Neural progenitor cell (in vitro differentiated cells): ENCODE results near the gene IPO13. TPM values are rescaled to one million over a fixed set of nuclear protein-coding genes. Genes with fewer than 3 reads are reported as not detected.

ENCODE experiments used
- DNase-seq: peaks from one replicate; pipeline ENCODE4 v3.0.0-alpha.2; 2016; ENCODE audit warnings: low spot score
- H2AFZ ChIP-seq: fragments of 200-600 bp; sonication (generic); replicated peaks from 2 replicates; pipeline ENCODE4 v1.6.1; 2016; ENCODE audit warnings: antibody characterized with exemption
- H3F3A ChIP-seq: fragments of 200-600 bp; sonication (generic); 2 replicates; pipeline ENCODE4 v1.6.1; 2016; ENCODE audit warnings: antibody characterized with exemption, low read depth
- H3K27ac ChIP-seq: fragments of 200-600 bp; sonication (generic); 2 replicates; pipeline ENCODE4 v1.5.1; 2016; ENCODE audit warnings: mild to moderate bottlenecking
- H3K27me3 ChIP-seq: fragments of 200-600 bp; sonication (generic); 2 replicates; pipeline ENCODE4 v1.6.1; 2016; ENCODE audit warnings: mild to moderate bottlenecking, moderate library complexity
- H3K36me3 ChIP-seq: fragments of 200-600 bp; sonication (generic); 2 replicates; pipeline ENCODE4 v1.5.1; 2016
- H3K4me1 ChIP-seq: fragments of 200-600 bp; sonication (generic); 2 replicates; pipeline ENCODE4 v1.6.1; 2016; ENCODE audit warnings: mixed run types
- H3K4me2 ChIP-seq: fragments of 200-600 bp; sonication (generic); 2 replicates; pipeline ENCODE4 v1.6.1; 2016
- H3K4me3 ChIP-seq: fragments of 200-600 bp; sonication (generic); 2 replicates; pipeline ENCODE4 v1.5.1; 2016
- H3K79me2 ChIP-seq: fragments of 200-600 bp; sonication (generic); 2 replicates; pipeline ENCODE4 v1.6.1; 2016; ENCODE audit warnings: low read depth
- H3K9ac ChIP-seq: fragments of 200-600 bp; sonication (generic); 2 replicates; pipeline ENCODE4 v1.6.1; 2016
- H3K9me3 ChIP-seq: fragments of 200-600 bp; sonication (generic); 2 replicates; pipeline ENCODE4 v1.5.1; 2016; ENCODE audit warnings: low read depth
- H4K20me1 ChIP-seq: fragments of 200-600 bp; sonication (generic); 2 replicates; pipeline ENCODE4 v1.6.1; 2016; ENCODE audit warnings: low read depth
- H3K27ac Mint-ChIP-seq: 3 replicates; pipeline ENCODE4 v1.8.0; 2021; ENCODE audit warnings: mixed read lengths
- H3K27me3 Mint-ChIP-seq: 2 replicates; pipeline ENCODE4 v1.8.0; 2022; ENCODE audit warnings: low read depth, mild to moderate bottlenecking, inconsistent platforms, moderate library complexity, mixed read lengths; ENCODE audit not compliant: insufficient read depth
- H3K36me3 Mint-ChIP-seq: 3 replicates; pipeline ENCODE4 v1.8.0; 2021; ENCODE audit warnings: mixed read lengths
- H3K4me1 Mint-ChIP-seq: 3 replicates; pipeline ENCODE4 v1.8.0; 2021; ENCODE audit warnings: mixed read lengths
- H3K4me3 Mint-ChIP-seq: 3 replicates; pipeline ENCODE4 v1.8.0; 2021; ENCODE audit warnings: mild to moderate bottlenecking, moderate library complexity, mixed read lengths
- H3K9me3 Mint-ChIP-seq: 3 replicates; pipeline ENCODE4 v1.8.0; 2020; ENCODE audit warnings: mixed read lengths
- CTCF ChIP-seq: fragments of 200-600 bp; sonication (generic); IDR thresholded peaks from 2 replicates; pipeline ENCODE4 v1.5.1; 2017; ENCODE audit warnings: antibody characterized with exemption, mild to moderate bottlenecking
- EZH2 ChIP-seq: fragments of 200-600 bp; sonication (generic); IDR thresholded peaks from 2 replicates; pipeline ENCODE4 v1.6.1; 2017; ENCODE audit warnings: antibody characterized with exemption, mild to moderate bottlenecking, moderate library complexity
- EZH2phosphoT487 ChIP-seq: fragments of 200-600 bp; sonication (generic); IDR thresholded peaks from 2 replicates; pipeline ENCODE4 v1.6.1; 2017; ENCODE audit warnings: antibody characterized with exemption
- total RNA-seq: library from RNA; depleted of rRNA; stranded (reverse); fragments of >200 nt; gene quantifications from 2 replicates; pipeline ENCODE4 v1.2.3, GENCODE V29; 2015; ENCODE audit warnings: low replicate concordance

The IPO13 gene
- total RNA-seq, 1 donor from 2014 or later, result 7.2 TPM

GRCh38 chr1:43982241-43982640, 35.5 kb downstream of the IPO13 start:
- H3K4me1 Mint-ChIP-seq, result peaks cover 33% of the 10 kb centered on the region
- Histone ChIP-seq H3K4me2 (no peak overlapping the region), H3K27ac (no peak overlapping the region), H3K79me2 (peaks cover 15% of the 10 kb centered on the region), H3K4me3 (no peak overlapping the region), H4K20me1 (peaks cover 19% of the 10 kb centered on the region), H3F3A (peaks cover 21% of the 10 kb centered on the region), H3K4me1 (peaks cover 5% of the 10 kb centered on the region), H3K9ac (no peak overlapping the region), H2AFZ (no peak overlapping the region), H3K9me3 (no peaks in the 10 kb centered on the region), H3K27me3 (no peaks in the 10 kb centered on the region), H3K36me3 (no peaks in the 10 kb centered on the region)
- DNase-seq, result no peak
- TF ChIP-seq EZH2phosphoT487 (no peak), CTCF (no peak), EZH2 (no peak)
- H3K36me3 Mint-ChIP-seq, result peaks cover 33% of the 10 kb centered on the region
- peak overlapping the region; percentile 65 for H3K4me3 Mint-ChIP-seq
- no peaks in the 10 kb centered on the region for H3K9me3 Mint-ChIP-seq
- H3K27me3 Mint-ChIP-seq, result peaks cover 4% of the 10 kb centered on the region
- H3K27ac Mint-ChIP-seq, result no peak overlapping the region

- Histone ChIP-seq H3K9me3 (no peaks in the 10 kb centered on the region), H3K36me3 (no peaks in the 10 kb centered on the region), H3K4me2 (no peak overlapping the region), H3K4me1 (peaks cover 5% of the 10 kb centered on the region), H2AFZ (no peak overlapping the region), H3F3A (peaks cover 16% of the 10 kb centered on the region), H3K9ac (no peak overlapping the region), H3K4me3 (no peak overlapping the region), H4K20me1 (peaks cover 17% of the 10 kb centered on the region), H3K79me2 (peaks cover 15% of the 10 kb centered on the region), H3K27me3 (no peaks in the 10 kb centered on the region), H3K27ac (no peak overlapping the region)
- Mint-ChIP-seq H3K27me3 (peaks cover 4% of the 10 kb centered on the region), H3K27ac (no peak overlapping the region), H3K4me3 (peak overlapping the region; percentile 19), H3K36me3 (peaks cover 31% of the 10 kb centered on the region), H3K4me1 (peaks cover 27% of the 10 kb centered on the region), H3K9me3 (no peaks in the 10 kb centered on the region)
- TF ChIP-seq EZH2 (no peak), CTCF (no peak), EZH2phosphoT487 (no peak)
- DNase-seq, result no peak
These were observed 36.1 kb downstream of the IPO13 start for GRCh38 chr1:43982808-43983207.

GRCh38 chr1:43983253-43983899, 36.6 kb downstream of the IPO13 start:
- H3K79me2 ChIP-seq, result peaks cover 15% of the 10 kb centered on the region
- no peak overlapping the region for H3K4me2 ChIP-seq
- no peak overlapping the region for H3K27ac ChIP-seq
- H3K9me3 ChIP-seq, result no peaks in the 10 kb centered on the region
- H3F3A ChIP-seq, result peaks cover 10% of the 10 kb centered on the region
- Mint-ChIP-seq H3K9me3 (no peaks in the 10 kb centered on the region), H3K27ac (peak overlapping the region; percentile 62), H3K36me3 (peaks cover 31% of the 10 kb centered on the region), H3K4me1 (peaks cover 22% of the 10 kb centered on the region), H3K4me3 (peak overlapping the region; percentile 63), H3K27me3 (peaks cover 4% of the 10 kb centered on the region)
- no peaks in the 10 kb centered on the region for H3K36me3 ChIP-seq
- no peak for TF ChIP-seq EZH2
- no peak for TF ChIP-seq EZH2phosphoT487
- TF ChIP-seq CTCF, result no peak
- H3K4me1 ChIP-seq, result peaks cover 5% of the 10 kb centered on the region
- H3K4me3 ChIP-seq, result no peak overlapping the region
- no peak overlapping the region for H2AFZ ChIP-seq
- no peak for DNase-seq
- peaks cover 11% of the 10 kb centered on the region for H4K20me1 ChIP-seq
- H3K27me3 ChIP-seq, result no peaks in the 10 kb centered on the region
- no peak overlapping the region for H3K9ac ChIP-seq
